GM20000 (cell line): ENCODE data around the gene THOP1.

ENCODE experiments used
- DNase-seq: peaks from one replicate; pipeline ENCODE4 v3.0.0; 2012; ENCODE audit warnings: low spot score
- CTCF ChIP-seq: IDR thresholded peaks from 2 replicates; pipeline ENCODE4 v1.5.1; 2012; ENCODE audit warnings: mild to moderate bottlenecking, control low read depth; ENCODE audit errors: extremely low read depth, missing control alignments

Gene THOP1

GRCh38 chr19:2850256-2850925 lies 65.1 kb downstream of the THOP1 start:
- no peak for TF ChIP-seq CTCF
- DNase-seq: no peak

DNA sequence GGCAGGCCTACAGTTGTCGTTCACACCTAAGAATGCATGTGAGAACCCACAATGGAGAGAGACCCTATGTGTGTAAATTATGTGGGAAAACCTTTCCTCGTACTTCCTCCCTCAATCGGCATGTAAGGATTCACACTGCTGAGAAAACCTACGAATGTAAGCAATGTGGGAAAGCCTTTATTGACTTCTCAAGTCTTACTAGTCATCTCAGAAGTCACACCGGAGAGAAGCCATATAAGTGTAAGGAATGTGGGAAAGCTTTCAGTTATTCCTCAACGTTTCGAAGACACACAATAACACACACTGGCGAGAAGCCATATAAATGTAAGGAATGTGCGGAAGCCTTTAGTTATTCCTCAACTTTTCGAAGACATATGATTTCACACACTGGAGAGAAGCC lies 67.3 kb downstream of the THOP1 start:
- no peak for DNase-seq
- no peak for TF ChIP-seq CTCF

- no peak for DNase-seq
- TF ChIP-seq CTCF: no peak
Measured at GRCh38 chr19:2853015-2853606, 67.8 kb downstream of the THOP1 start.

DNA sequence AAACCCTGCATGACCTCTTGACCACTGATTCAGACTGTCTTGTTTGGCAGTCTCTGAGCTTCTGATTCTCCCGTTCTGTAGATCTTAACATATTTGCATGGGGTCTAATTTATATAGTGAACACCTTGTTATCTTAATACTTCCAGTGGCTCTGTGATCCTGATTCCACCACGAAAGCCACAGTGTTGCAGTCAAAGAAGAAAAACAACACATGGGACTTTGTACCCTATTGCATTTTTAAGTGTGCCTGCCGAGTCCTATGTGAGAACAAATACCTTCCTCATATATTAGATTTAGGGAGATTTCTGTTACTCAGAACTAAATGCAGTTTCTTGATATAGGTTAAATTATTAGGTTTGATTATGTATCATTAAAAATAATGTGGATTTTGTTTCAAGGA lies 69.5 kb downstream of the THOP1 start:
- no peak for TF ChIP-seq CTCF
- DNase-seq: no peak

GRCh38 chr19:2856457-2857050 lies 71.3 kb downstream of the THOP1 start:
- TF ChIP-seq CTCF: no peak
- no peak for DNase-seq

DNA sequence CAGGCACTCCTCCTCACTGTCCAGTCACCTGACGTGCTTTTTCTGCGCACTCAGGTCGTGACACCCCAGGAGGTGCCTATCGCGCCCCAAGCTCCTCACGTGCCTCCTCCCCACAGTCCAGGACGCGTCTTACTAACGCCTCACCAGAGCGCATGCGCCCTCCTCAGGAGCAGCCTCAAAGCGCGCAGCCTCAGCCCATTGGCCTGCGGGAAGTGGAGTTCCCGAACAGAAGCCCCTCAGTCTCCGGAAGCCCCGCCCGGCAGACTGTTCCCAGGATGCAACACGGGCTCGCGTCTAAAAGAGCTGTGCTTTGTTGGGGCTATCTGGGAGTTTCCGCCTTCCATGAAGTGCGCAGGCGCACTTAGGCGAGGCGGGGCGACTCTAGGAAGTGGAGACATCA lies 73.6 kb downstream of the THOP1 start:
- no peak for TF ChIP-seq CTCF
- no peak for DNase-seq

DNA sequence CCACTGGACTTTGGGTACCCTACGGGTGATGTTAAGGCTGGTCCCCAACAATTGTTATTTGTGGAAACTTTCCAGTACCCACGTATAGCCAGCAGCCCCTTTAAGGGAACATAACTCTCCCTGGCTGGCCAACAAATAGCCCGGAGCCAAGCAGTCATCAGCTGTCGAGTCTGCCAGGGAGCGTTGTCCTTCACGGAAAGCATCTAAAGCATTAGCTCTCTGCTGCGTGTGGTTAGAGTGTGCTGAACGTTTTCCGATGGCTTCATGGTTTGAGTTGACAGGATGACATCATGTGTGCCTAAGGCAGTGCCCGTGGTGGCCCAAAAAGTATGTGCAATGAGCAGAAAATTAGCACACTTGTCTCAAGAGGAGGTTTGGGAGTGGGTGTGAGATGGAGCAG lies 78.5 kb downstream of the THOP1 start:
- TF ChIP-seq CTCF: no peak
- no peak for DNase-seq
